ENCODE measurements around the gene HM13. TPM values are rescaled to one million over a fixed set of nuclear protein-coding genes. Genes with fewer than 3 reads are reported as not detected.
A peak's percentile ranks its signal among the peaks of the same experiment; 100 is the strongest.

HM13 gene
- total and polyA plus RNA-seq, 9 of the 15 experiments (the other 6 are each of a cell fraction or from before 2014, with no cell fraction given): 7.7 to 136 (median 74.5) TPM

DNA sequence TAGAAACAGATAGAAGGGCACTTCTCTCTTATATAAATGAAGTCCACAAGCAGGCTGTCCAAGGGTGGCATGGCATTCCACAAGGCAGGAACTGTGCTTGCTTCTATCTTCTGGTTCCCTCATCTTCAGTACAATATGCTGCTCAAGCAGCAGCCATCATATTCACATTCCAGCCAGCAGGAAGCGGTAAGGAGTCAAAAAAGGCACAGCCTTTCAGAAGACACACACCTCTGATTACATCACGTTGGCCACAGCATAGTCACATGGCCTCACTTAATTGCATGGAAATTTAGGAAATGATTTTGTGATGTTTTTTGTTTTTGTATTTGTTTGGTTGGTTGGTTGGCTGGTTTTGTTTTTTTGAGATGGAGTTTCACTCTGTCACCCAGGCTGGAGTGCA lies 20.1 kb upstream of the HM13 start (continued):
- TF ChIP-seq CEBPG (CRISPR knock-in tag; IDR thresholded peaks at IDR 0.05) (no peak; the same call in 1 of the 2 replicates), CEBPG (tag; conservative IDR thresholded peaks at IDR 0.05 in 1 of 2, IDR thresholded peaks at IDR 0.05 in 1 of 2) (peak in 1 of 2 experiments; percentile 77; a peak in 2 of 4 replicates), USF2 (CRISPR knock-in tag; IDR thresholded peaks at IDR 0.05) (peak; percentile 74), HMBOX1 (IDR thresholded peaks at IDR 0.05) (no peak), BHLHE40 (IDR thresholded peaks at IDR 0.05; ENCODE audit: low read length) (0 out of 2 replicates have a peak, but pooled peaks have one; percentile 10), ZNF316 (IDR thresholded peaks at IDR 0.05) (no peak), L3MBTL2 (IDR thresholded peaks at IDR 0.05) (peak; percentile 57), CTBP1 (IDR thresholded peaks at IDR 0.05; ENCODE audit: borderline replicate concordance) (peak; percentile 79), ZBED1 (IDR thresholded peaks at IDR 0.05) (no peak), ARID1B (IDR thresholded peaks at IDR 0.05) (0 out of 2 replicates have a peak, but pooled peaks have one; percentile 12), SMARCC2 (IDR thresholded peaks at IDR 0.05; ENCODE audit: low read depth) (no peak), HDGF (IDR thresholded peaks at IDR 0.05) (no peak), RBM15 (IDR thresholded peaks at IDR 0.05; ENCODE audit: insufficient read depth, low read length) (no peak), ZNF217 (CRISPR knock-in tag; IDR thresholded peaks at IDR 0.05) (no peak), MCM2 (IDR thresholded peaks at IDR 0.05; ENCODE audit: low read depth) (no peak), GATA2 (CRISPR knock-in tag; IDR thresholded peaks at IDR 0.05) (no peak), RCOR1 (IDR thresholded peaks at IDR 0.05; ENCODE audit: borderline replicate concordance in 1 of 2, low read depth in 2 of 2, low read length in 2 of 2) (peak; percentile 20 to 45; a peak in 2 of 4 replicates), MAFK (IDR thresholded peaks at IDR 0.05; ENCODE audit: low read length) (no peak), TEAD4 (IDR thresholded peaks at IDR 0.05; ENCODE audit: low read length) (peak; percentile 96), TEAD4 (CRISPR knock-in tag; IDR thresholded peaks at IDR 0.05; ENCODE audit: borderline replicate concordance) (peak; percentile 95), FOS (IDR thresholded peaks at IDR 0.05; ENCODE audit: extremely low read depth, insufficient read length) (no peak), NBN (IDR thresholded peaks at IDR 0.05; ENCODE audit: low read depth) (no peak), ZNF253 (CRISPR knock-in tag; conservative IDR thresholded peaks at IDR 0.05) (no peak), ZNF23 (CRISPR knock-in tag; IDR thresholded peaks at IDR 0.05) (no peak), RNF219 (CRISPR knock-in tag; IDR thresholded peaks at IDR 0.05) (no peak)
- TF ChIP-seq, protein P1, sequence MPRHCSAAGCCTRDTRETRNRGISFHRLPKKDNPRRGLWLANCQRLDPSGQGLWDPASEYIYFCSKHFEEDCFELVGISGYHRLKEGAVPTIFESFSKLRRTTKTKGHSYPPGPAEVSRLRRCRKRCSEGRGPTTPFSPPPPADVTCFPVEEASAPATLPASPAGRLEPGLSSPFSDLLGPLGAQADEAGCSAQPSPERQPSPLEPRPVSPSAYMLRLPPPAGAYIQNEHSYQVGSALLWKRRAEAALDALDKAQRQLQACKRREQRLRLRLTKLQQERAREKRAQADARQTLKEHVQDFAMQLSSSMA (CRISPR knock-in tag; IDR thresholded peaks at IDR 0.05): no peak
- TF ChIP-seq, protein P2, sequence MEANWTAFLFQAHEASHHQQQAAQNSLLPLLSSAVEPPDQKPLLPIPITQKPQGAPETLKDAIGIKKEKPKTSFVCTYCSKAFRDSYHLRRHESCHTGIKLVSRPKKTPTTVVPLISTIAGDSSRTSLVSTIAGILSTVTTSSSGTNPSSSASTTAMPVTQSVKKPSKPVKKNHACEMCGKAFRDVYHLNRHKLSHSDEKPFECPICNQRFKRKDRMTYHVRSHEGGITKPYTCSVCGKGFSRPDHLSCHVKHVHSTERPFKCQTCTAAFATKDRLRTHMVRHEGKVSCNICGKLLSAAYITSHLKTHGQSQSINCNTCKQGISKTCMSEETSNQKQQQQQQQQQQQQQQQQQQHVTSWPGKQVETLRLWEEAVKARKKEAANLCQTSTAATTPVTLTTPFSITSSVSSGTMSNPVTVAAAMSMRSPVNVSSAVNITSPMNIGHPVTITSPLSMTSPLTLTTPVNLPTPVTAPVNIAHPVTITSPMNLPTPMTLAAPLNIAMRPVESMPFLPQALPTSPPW (CRISPR knock-in tag; IDR thresholded peaks at IDR 0.05): no peak
